WTC11 (cell line): ENCODE data around the gene SLBP. TPM values are rescaled to one million over a fixed set of nuclear protein-coding genes. Genes with fewer than 3 reads are reported as not detected.

Experiments used
- ATAC-seq: fragments of 200-7000 bp; cut with Tn5 transposase; 2 replicates; pipeline ENCODE4 v1.10.0; 2021; ENCODE audit warnings: mild to moderate bottlenecking, moderate library complexity
- CTCF ChIA-PET: fragments of 300-600 bp; sonication (Branson Sonifier 250); formaldehyde crosslinking; loops from one replicate; lab custom pipeline; 2021; ENCODE audit warnings: antibody characterized with exemption; lab: Charles Lee
- POLR2A ChIA-PET: fragments of 350-600 bp; sonication (Branson Sonifier 250); formaldehyde crosslinking; loops from one replicate; lab custom pipeline; 2021; ENCODE audit warnings: antibody characterized with exemption; lab: Charles Lee
- DNase-seq: peaks from one replicate; pipeline ENCODE4 v3.0.0; 2021; ENCODE audit warnings: low spot score
- H3K27ac Mint-ChIP-seq: 2 replicates; pipeline ENCODE4 v1.8.0; 2021; ENCODE audit warnings: mixed read lengths
- H3K27me3 Mint-ChIP-seq: 2 replicates; pipeline ENCODE4 v1.8.0; 2021; ENCODE audit warnings: low read depth, mild to moderate bottlenecking, moderate library complexity, mixed read lengths
- H3K36me3 Mint-ChIP-seq: 2 replicates; pipeline ENCODE4 v1.8.0; 2021; ENCODE audit warnings: mixed read lengths
- H3K4me1 Mint-ChIP-seq: 2 replicates; pipeline ENCODE4 v1.8.0; 2022; ENCODE audit warnings: mixed read lengths
- H3K4me3 Mint-ChIP-seq: 2 replicates; pipeline ENCODE4 v1.8.0; 2021; ENCODE audit warnings: mild to moderate bottlenecking, moderate library complexity, mixed read lengths
- H3K9me3 Mint-ChIP-seq: 2 replicates; pipeline ENCODE4 v1.8.0; 2021; ENCODE audit warnings: mixed read lengths
- ARID4B ChIP-seq: sonication (generic); formaldehyde crosslinking; IDR thresholded peaks from 2 replicates; pipeline ENCODE4 v1.8.0; 2023; ENCODE audit warnings: missing genetic modification reagents, mild to moderate bottlenecking, borderline replicate concordance
- E2F4 ChIP-seq: sonication (generic); formaldehyde crosslinking; IDR thresholded peaks from 2 replicates; pipeline ENCODE4 v1.8.1; 2022; ENCODE audit warnings: low read depth, mild to moderate bottlenecking, moderate library complexity, missing genetic modification reagents, borderline replicate concordance
- FOXP1 ChIP-seq: sonication (generic); formaldehyde crosslinking; IDR thresholded peaks from 2 replicates; pipeline ENCODE4 v1.8.0; 2022; ENCODE audit warnings: missing genetic modification reagents, mild to moderate bottlenecking, moderate library complexity, borderline replicate concordance
- GABPB1 ChIP-seq: sonication (generic); formaldehyde crosslinking; IDR thresholded peaks from 2 replicates; pipeline ENCODE4 v1.8.1; 2023; ENCODE audit warnings: mild to moderate bottlenecking, missing genetic modification reagents
- IRF1 ChIP-seq: sonication (generic); formaldehyde crosslinking; IDR thresholded peaks from 2 replicates; pipeline ENCODE4 v1.8.0; 2023; ENCODE audit warnings: missing genetic modification reagents
- NFATC4 ChIP-seq: fragments of 250-450 bp; sonication (Bioruptor Pico); IDR thresholded peaks from 2 replicates; pipeline ENCODE4 v1.9.0; 2021; ENCODE audit warnings: mild to moderate bottlenecking
- NFYB ChIP-seq: sonication (generic); formaldehyde crosslinking; conservative IDR thresholded peaks from 2 replicates; pipeline ENCODE4 v1.8.0; 2022; ENCODE audit warnings: low read depth, missing genetic modification reagents
- NR1H2 ChIP-seq: sonication (generic); formaldehyde crosslinking; IDR thresholded peaks from 2 replicates; pipeline ENCODE4 v1.9.0; 2021; ENCODE audit warnings: mild to moderate bottlenecking, moderate library complexity, missing genetic modification reagents
- RORB ChIP-seq: fragments of 250-450 bp; sonication (Bioruptor Pico); IDR thresholded peaks from 2 replicates; pipeline ENCODE4 v1.9.0; 2021; ENCODE audit warnings: mild to moderate bottlenecking
- ZNF281 ChIP-seq: sonication (generic); formaldehyde crosslinking; IDR thresholded peaks from 2 replicates; pipeline ENCODE4 v1.8.0; 2023; ENCODE audit warnings: mild to moderate bottlenecking, missing genetic modification reagents
- ZNF416 ChIP-seq: fragments of 250-450 bp; sonication (Bioruptor Pico); IDR thresholded peaks from 2 replicates; pipeline ENCODE4 v1.9.0; 2021; ENCODE audit warnings: mild to moderate bottlenecking, inconsistent platforms
- ZNF425 ChIP-seq: fragments of 250-450 bp; sonication (Bioruptor Pico); conservative IDR thresholded peaks from 2 replicates; pipeline ENCODE4 v1.9.0; 2021; ENCODE audit warnings: mild to moderate bottlenecking
- ZNF671 ChIP-seq: fragments of 250-450 bp; sonication (Bioruptor Pico); IDR thresholded peaks from 2 replicates; pipeline ENCODE4 v1.8.0; 2021; ENCODE audit warnings: mild to moderate bottlenecking
- total RNA-seq: library from RNA; stranded (reverse); gene quantifications from 3 replicates; pipeline ENCODE4 v1.2.3, GENCODE V29; 2021
- TF ChIP-seq, protein P1 (sequence below): sonication (generic); formaldehyde crosslinking; IDR thresholded peaks from 2 replicates; pipeline ENCODE4 v1.8.1; 2023; ENCODE audit warnings: mild to moderate bottlenecking, missing genetic modification reagents, moderate library complexity
- TF ChIP-seq, protein P2 (sequence below): sonication (generic); formaldehyde crosslinking; IDR thresholded peaks from 2 replicates; pipeline ENCODE4 v1.8.1; 2023; ENCODE audit warnings: mild to moderate bottlenecking, missing genetic modification reagents, moderate library complexity

SLBP gene
- total RNA-seq, 1 experiment from 2014 or later: 40.2 TPM

- ATAC-seq: no peak
- POLR2A ChIA-PET: no interaction called here
- no peaks in the 10 kb centered on the region for H3K9me3 Mint-ChIP-seq
- DNase-seq: no peak
- H3K36me3 Mint-ChIP-seq: peaks cover 18% of the 10 kb centered on the region
- CTCF ChIA-PET: interaction anchor here (0.5 to 4.1 kb wide), 20 partner anchors 10 to 328 kb away, joined by 3 to 188 read pairs (median 8); partner anchors contain the start of gene FGFR3
- no peak overlapping the region for H3K4me3 Mint-ChIP-seq
- peaks cover 2% of the 10 kb centered on the region; the same call in 1 of the 2 replicates for H3K27me3 Mint-ChIP-seq
- TF ChIP-seq E2F4 (no peak), GABPB1 (CRISPR knock-in tag) (no peak), NFYB (CRISPR knock-in tag) (no peak), NR1H2 (CRISPR knock-in tag) (no peak), ZNF416 (CRISPR knock-in tag) (no peak), ZNF671 (no peak), ARID4B (CRISPR knock-in tag) (no peak), FOXP1 (CRISPR knock-in tag) (no peak), RORB (CRISPR knock-in tag) (no peak), ZNF425 (CRISPR knock-in tag) (no peak), IRF1 (CRISPR knock-in tag) (no peak), NFATC4 (CRISPR knock-in tag) (no peak), ZNF281 (no peak)
- TF ChIP-seq, protein P1, sequence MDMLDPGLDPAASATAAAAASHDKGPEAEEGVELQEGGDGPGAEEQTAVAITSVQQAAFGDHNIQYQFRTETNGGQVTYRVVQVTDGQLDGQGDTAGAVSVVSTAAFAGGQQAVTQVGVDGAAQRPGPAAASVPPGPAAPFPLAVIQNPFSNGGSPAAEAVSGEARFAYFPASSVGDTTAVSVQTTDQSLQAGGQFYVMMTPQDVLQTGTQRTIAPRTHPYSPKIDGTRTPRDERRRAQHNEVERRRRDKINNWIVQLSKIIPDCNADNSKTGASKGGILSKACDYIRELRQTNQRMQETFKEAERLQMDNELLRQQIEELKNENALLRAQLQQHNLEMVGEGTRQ: no peak
- TF ChIP-seq, protein P2, sequence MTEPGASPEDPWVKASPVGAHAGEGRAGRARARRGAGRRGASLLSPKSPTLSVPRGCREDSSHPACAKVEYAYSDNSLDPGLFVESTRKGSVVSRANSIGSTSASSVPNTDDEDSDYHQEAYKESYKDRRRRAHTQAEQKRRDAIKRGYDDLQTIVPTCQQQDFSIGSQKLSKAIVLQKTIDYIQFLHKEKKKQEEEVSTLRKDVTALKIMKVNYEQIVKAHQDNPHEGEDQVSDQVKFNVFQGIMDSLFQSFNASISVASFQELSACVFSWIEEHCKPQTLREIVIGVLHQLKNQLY (CRISPR knock-in tag): no peak
- no peak overlapping the region; the same call in 1 of the 2 replicates for H3K27ac Mint-ChIP-seq
- H3K4me1 Mint-ChIP-seq: no peaks in the 10 kb centered on the region
Measured at GRCh38 chr4:1747603-1747967, 35.5 kb upstream of the SLBP start.
